ENCODE measurements around the gene ABCD1.
"Not testable (repeated sequence)": the region's sequence is repeated elsewhere in the genome, so short reads cannot be mapped to it uniquely, and the experiment has no call there.

The ABCD1 gene

DNA sequence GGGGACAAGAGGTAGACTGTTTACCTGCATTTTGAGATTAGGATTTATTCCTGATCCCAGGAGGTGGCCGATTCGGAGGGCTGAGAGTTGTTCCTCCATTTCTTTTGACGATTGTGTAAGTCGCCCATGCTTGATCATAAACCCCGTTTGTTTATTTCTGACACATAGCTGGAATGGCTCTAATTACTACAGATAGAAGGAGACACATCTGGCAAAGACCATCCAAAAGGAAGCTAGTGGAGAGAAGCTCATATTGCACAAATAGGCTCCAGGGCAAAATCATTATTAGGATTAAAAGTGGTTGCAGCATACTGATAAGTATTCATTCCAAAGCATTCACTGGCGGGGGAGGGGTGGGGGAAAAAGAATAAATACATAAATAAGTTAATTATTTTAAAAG is 22.3 kb downstream of the ABCD1 start:
- not testable (repeated sequence) for H3K79me1 ChIP-seq (ENCODE audit: low read length); H2AK5ac ChIP-seq (ENCODE audit: low read length); H3K23ac ChIP-seq (ENCODE audit: low read length); H3K14ac ChIP-seq (ENCODE audit: low read length); H3K9ac ChIP-seq (ENCODE audit: low read length); H3K79me2 ChIP-seq (ENCODE audit: control insufficient read depth, insufficient read depth, low read length, poor library complexity); H3K4me2 ChIP-seq (ENCODE audit: low read length); H4K12ac ChIP-seq (ENCODE audit: low read depth, low read length); H3K36me3 ChIP-seq (ENCODE audit: control insufficient read depth in 1 of 2, insufficient read depth in 2 of 2, low read length in 2 of 2); H2BK5ac ChIP-seq (ENCODE audit: low read depth, low read length, poor library complexity); H4K91ac ChIP-seq (ENCODE audit: low read depth, low read length); H3K27ac ChIP-seq (ENCODE audit: low read depth, low read length); H2BK12ac ChIP-seq (ENCODE audit: low read length); H3K18ac ChIP-seq (ENCODE audit: low read length); H3K27me3 ChIP-seq (ENCODE audit: insufficient read depth, low read length); H4K8ac ChIP-seq (ENCODE audit: low read depth, low read length); H3K9me3 ChIP-seq (ENCODE audit: insufficient read depth, low read depth, low read length); H3K4ac ChIP-seq (ENCODE audit: low read depth, low read length); DNase-seq; H3K4me3 ChIP-seq (ENCODE audit: low read depth, low read length); H2AFZ ChIP-seq (ENCODE audit: insufficient read depth, low read length, poor library complexity); H2BK120ac ChIP-seq (ENCODE audit: insufficient read depth, low read length, poor library complexity)
- peaks cover 9 to 13% of the 10 kb centered on the region in 2 experiments for H3K4me1 ChIP-seq (ENCODE audit: control insufficient read depth in 1 of 2, insufficient read depth in 2 of 2, low read length in 2 of 2)
- WGBS (ENCODE audit: extremely low coverage, insufficient coverage, insufficient read length): no CpG with 5 or more reads among the region's 6 CpGs

DNA sequence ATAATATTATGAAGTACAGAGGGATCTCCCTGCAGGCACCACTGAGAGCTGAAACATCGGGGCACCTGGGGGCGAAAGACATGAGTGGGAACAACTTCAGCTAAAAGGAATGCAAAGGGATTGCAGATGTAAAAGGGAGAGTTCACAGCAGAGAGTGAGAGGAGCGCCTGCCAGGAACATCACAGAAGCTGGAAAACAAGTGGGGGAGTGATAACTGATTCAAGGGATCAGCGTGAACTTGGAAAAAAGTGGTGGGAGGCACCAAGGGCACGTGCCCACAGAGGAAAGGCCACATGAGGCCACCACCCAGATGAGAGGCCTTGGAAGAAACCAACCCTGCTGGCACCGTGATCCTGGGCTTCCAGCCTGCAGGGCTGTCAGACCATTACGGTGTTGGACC is 24.4 kb downstream of the ABCD1 start:
- not testable (repeated sequence) for H2AFZ ChIP-seq (ENCODE audit: insufficient read depth, low read length, poor library complexity); H3K14ac ChIP-seq (ENCODE audit: low read length); H3K4me3 ChIP-seq (ENCODE audit: low read depth, low read length); H2BK5ac ChIP-seq (ENCODE audit: low read depth, low read length, poor library complexity); H3K79me2 ChIP-seq (ENCODE audit: control insufficient read depth, insufficient read depth, low read length, poor library complexity); H3K9ac ChIP-seq (ENCODE audit: low read length); H3K9me3 ChIP-seq (ENCODE audit: insufficient read depth, low read depth, low read length); H3K4me2 ChIP-seq (ENCODE audit: low read length); H4K8ac ChIP-seq (ENCODE audit: low read depth, low read length); H3K79me1 ChIP-seq (ENCODE audit: low read length); DNase-seq; H4K12ac ChIP-seq (ENCODE audit: low read depth, low read length); H3K23ac ChIP-seq (ENCODE audit: low read length); H3K27me3 ChIP-seq (ENCODE audit: insufficient read depth, low read length); H3K36me3 ChIP-seq (ENCODE audit: control insufficient read depth in 1 of 2, insufficient read depth in 2 of 2, low read length in 2 of 2); H2BK120ac ChIP-seq (ENCODE audit: insufficient read depth, low read length, poor library complexity); H2AK5ac ChIP-seq (ENCODE audit: low read length); H3K27ac ChIP-seq (ENCODE audit: low read depth, low read length); H2BK12ac ChIP-seq (ENCODE audit: low read length); H3K18ac ChIP-seq (ENCODE audit: low read length); H3K4me1 ChIP-seq (ENCODE audit: control insufficient read depth in 1 of 2, insufficient read depth in 2 of 2, low read length in 2 of 2); H4K91ac ChIP-seq (ENCODE audit: low read depth, low read length); H3K4ac ChIP-seq (ENCODE audit: low read depth, low read length)
- WGBS (ENCODE audit: extremely low coverage, insufficient coverage, insufficient read length): no CpG with 5 or more reads among the region's 7 CpGs

DNA sequence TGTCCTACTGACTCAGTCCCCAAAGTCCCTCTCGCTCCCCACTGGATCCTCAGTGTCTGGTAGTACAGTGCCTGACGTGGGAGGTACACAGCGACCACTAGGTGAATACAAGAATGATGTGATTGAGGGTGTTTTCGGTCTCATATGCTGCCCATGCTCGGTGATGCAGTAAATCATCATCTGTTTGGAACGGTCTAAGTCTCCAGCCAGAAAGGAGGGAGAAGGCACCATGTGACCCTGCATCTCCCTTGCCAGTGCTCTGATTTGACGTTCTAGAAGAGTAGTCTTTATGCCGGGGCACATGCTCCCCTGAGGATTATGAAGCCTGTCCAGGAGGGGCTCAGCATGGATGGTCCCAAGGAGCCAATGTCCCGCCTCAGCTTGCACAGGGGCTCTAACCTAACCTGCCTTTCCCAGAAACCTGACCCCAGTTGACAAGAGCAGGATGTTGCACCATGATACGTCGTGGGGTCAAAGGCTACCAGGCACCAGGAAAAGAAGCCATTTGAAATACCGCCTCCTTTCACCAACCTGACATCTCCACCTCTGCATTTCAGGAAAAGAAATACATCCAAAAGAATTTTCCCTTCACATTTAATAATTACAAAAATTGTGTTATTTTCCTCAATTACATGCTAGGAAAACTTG is 25.6 kb downstream of the ABCD1 start:
- Histone ChIP-seq H3K23ac (ENCODE audit: low read length) (no peak overlapping the region), H3K18ac (ENCODE audit: low read length) (no peak overlapping the region), H3K4me2 (ENCODE audit: low read length) (no peak overlapping the region), H3K4me3 (ENCODE audit: low read depth, low read length) (no peak overlapping the region), H3K4ac (ENCODE audit: low read depth, low read length) (no peak overlapping the region), H4K91ac (ENCODE audit: low read depth, low read length) (no peak overlapping the region), H3K14ac (ENCODE audit: low read length) (no peak overlapping the region), H2BK120ac (ENCODE audit: insufficient read depth, low read length, poor library complexity) (no peak overlapping the region), H2BK5ac (ENCODE audit: low read depth, low read length, poor library complexity) (no peak overlapping the region), H4K12ac (ENCODE audit: low read depth, low read length) (no peak overlapping the region), H2BK12ac (ENCODE audit: low read length) (no peak overlapping the region), H3K79me1 (ENCODE audit: low read length) (no peaks in the 10 kb centered on the region), H3K79me2 (ENCODE audit: control insufficient read depth, insufficient read depth, low read length, poor library complexity) (no peaks in the 10 kb centered on the region), H3K36me3 (ENCODE audit: control insufficient read depth in 1 of 2, insufficient read depth in 2 of 2, low read length in 2 of 2) (no peaks in the 10 kb centered on the region), H4K8ac (ENCODE audit: low read depth, low read length) (no peak overlapping the region), H3K4me1 (ENCODE audit: control insufficient read depth in 1 of 2, insufficient read depth in 2 of 2, low read length in 2 of 2) (no peaks in the 10 kb centered on the region), H3K9ac (ENCODE audit: low read length) (no peak overlapping the region), H3K27me3 (ENCODE audit: insufficient read depth, low read length) (no peaks in the 10 kb centered on the region), H3K27ac (ENCODE audit: low read depth, low read length) (no peak overlapping the region), H2AK5ac (ENCODE audit: low read length) (no peak overlapping the region), H2AFZ (ENCODE audit: insufficient read depth, low read length, poor library complexity) (no peak overlapping the region), H3K9me3 (ENCODE audit: insufficient read depth, low read depth, low read length) (no peaks in the 10 kb centered on the region)
- DNase-seq: no peak
- WGBS (ENCODE audit: extremely low coverage, insufficient coverage, insufficient read length): no CpG with 5 or more reads among the region's 12 CpGs

DNA sequence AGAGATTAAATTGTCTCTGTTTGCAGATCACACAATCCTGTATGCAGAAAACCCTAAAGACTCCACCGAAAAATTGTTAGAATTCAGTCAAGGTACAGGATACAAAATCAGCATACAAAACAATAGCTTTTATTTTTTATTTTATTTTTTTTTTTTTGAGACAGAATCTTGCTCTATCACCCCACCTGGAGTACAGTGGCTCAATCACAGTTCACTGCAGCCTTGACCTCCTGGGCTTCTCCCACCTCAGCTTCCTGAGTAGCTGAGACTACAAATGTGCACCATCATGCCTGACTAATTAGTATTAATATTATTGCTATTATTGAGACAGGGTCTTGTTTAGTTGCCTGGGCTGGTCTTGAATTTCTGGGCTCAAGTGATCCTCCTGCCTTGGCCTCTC is 30.5 kb downstream of the ABCD1 start:
- Histone ChIP-seq H2BK5ac (ENCODE audit: low read depth, low read length, poor library complexity) (no peak overlapping the region), H3K4me2 (ENCODE audit: low read length) (no peak overlapping the region), H2AK5ac (ENCODE audit: low read length) (no peak overlapping the region), H4K8ac (ENCODE audit: low read depth, low read length) (no peak overlapping the region), H3K4me1 (ENCODE audit: control insufficient read depth in 1 of 2, insufficient read depth in 2 of 2, low read length in 2 of 2) (no peaks in the 10 kb centered on the region), H3K36me3 (ENCODE audit: control insufficient read depth in 1 of 2, insufficient read depth in 2 of 2, low read length in 2 of 2) (no peaks in the 10 kb centered on the region), H3K9me3 (ENCODE audit: insufficient read depth, low read depth, low read length) (no peaks in the 10 kb centered on the region), H3K4ac (ENCODE audit: low read depth, low read length) (no peak overlapping the region), H3K23ac (ENCODE audit: low read length) (no peak overlapping the region), H2BK12ac (ENCODE audit: low read length) (no peak overlapping the region), H4K91ac (ENCODE audit: low read depth, low read length) (no peak overlapping the region), H4K12ac (ENCODE audit: low read depth, low read length) (no peak overlapping the region), H3K27ac (ENCODE audit: low read depth, low read length) (no peak overlapping the region), H3K14ac (ENCODE audit: low read length) (no peak overlapping the region), H3K79me1 (ENCODE audit: low read length) (no peaks in the 10 kb centered on the region), H3K79me2 (ENCODE audit: control insufficient read depth, insufficient read depth, low read length, poor library complexity) (no peaks in the 10 kb centered on the region), H2AFZ (ENCODE audit: insufficient read depth, low read length, poor library complexity) (no peak overlapping the region), H3K4me3 (ENCODE audit: low read depth, low read length) (no peak overlapping the region), H2BK120ac (ENCODE audit: insufficient read depth, low read length, poor library complexity) (no peak overlapping the region), H3K27me3 (ENCODE audit: insufficient read depth, low read length) (no peaks in the 10 kb centered on the region), H3K9ac (ENCODE audit: low read length) (no peak overlapping the region), H3K18ac (ENCODE audit: low read length) (no peak overlapping the region)
- WGBS (ENCODE audit: extremely low coverage, insufficient coverage, insufficient read length): no CpG with 5 or more reads among the region's 1 CpG
- DNase-seq: no peak

All from trophoblast cell (in vitro differentiated cells and primary cell).